ENCODE measurements around the gene RALY.
A peak's percentile ranks its signal among the peaks of the same experiment; 100 is the strongest.

RALY gene

DNA sequence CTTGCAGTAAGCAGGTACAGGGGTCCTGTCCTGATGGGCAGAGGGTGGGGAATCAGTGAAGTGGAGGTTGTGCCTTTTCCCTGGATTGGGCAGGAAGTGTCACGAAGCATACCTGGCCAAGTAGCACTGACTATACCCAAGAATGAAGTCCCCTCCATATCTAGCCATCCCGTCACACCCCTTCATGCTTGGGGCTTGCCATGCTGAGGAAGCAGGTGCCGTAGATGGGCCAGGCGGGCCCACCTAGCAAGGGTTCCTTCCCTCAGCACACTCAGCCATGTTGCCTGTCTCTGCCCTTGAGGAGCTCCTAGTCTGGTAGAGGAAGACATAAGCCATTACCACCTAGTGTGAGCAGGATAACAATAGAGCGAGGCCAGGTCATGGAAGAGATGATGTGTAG is 84.8 kb downstream of the RALY start:
- no peak for TF ChIP-seq POLR2A (IDR thresholded peaks at IDR 0.05; ENCODE audit: low read depth, low read length)
- DNase-seq (ENCODE audit: insufficient read length, low spot score) (no peak), FAIRE-seq (no peak)

GRCh38 chr20:34079818-34080217 is 86.1 kb downstream of the RALY start:
- DNase-seq (ENCODE audit: insufficient read length, low spot score) (no peak), FAIRE-seq (no peak)
- TF ChIP-seq POLR2A (IDR thresholded peaks at IDR 0.05; ENCODE audit: low read depth, low read length) = no peak

DNA sequence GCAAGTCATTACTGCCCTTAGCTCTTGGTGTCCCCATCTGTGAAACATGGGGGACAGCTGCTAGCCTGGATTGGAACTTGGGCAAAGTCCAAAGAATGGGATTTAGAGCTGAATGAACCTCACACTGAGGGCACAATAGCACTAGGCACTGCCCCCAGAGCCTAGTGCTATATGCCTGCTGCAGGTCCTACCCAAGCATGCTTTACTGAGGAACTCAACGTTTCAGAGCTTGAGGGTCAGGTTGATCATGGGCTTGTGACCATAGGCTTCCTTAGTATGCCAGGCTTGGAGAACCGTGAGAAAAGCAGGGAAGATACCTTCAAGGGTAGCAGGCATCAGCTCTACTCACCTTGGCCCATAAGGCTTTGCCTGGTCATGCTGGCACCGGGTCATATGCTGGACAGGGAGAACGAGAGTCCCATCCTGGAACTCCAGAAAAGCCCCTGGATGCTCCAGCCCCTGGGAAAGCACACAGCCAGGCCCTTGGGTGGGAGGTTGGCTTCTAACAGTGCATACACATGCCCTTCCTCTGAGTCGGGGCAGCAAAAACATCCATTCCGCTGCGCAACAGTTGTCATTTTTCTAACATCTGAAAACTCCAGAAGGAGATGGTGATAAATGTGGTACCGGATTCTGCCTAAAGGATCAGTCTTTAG is 88.6 kb downstream of the RALY start:
- DNase-seq (ENCODE audit: insufficient read length, low spot score) (no peak), FAIRE-seq (no peak)
- no peak for TF ChIP-seq POLR2A (IDR thresholded peaks at IDR 0.05; ENCODE audit: low read depth, low read length)

DNA sequence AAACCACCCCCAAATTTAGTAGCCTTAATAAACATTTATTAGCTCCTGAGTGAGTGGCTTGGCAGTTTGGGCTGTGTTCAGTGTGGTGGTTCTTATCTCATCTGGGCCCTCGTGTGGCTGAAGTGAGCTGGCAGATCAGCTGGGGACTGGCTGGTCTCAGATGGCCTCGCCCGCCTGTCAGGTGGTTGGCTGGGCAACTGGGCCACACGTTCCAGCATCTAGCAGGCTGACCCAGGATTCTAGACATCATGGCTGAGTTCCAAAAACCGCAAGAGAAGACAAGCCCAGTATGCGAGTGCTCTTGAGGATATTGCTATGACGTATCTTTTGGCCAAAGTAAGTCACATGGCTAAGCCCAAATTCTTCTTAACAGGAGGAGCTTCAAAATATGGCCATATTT is 89.4 kb downstream of the RALY start:
- DNase-seq (ENCODE audit: insufficient read length, low spot score) = peak; percentile 98

GRCh38 chr20:34083781-34084180 is 90.1 kb downstream of the RALY start:
- DNase-seq (ENCODE audit: insufficient read length, low spot score) (no peak), FAIRE-seq (no peak)
- no peak for TF ChIP-seq POLR2A (IDR thresholded peaks at IDR 0.05; ENCODE audit: low read depth, low read length)

More for the DNA sequence above, 89.4 kb downstream of the RALY start:
- TF ChIP-seq POLR2A (IDR thresholded peaks at IDR 0.05; ENCODE audit: low read depth, low read length) = no peak
- FAIRE-seq = peak; percentile 52

- no peak for TF ChIP-seq POLR2A (IDR thresholded peaks at IDR 0.05; ENCODE audit: low read depth, low read length)
- no peak for DNase-seq (ENCODE audit: insufficient read length, low spot score)
- FAIRE-seq = no peak
Observed at GRCh38 chr20:34084227-34084923, 90.7 kb downstream of the RALY start.

- DNase-seq (ENCODE audit: insufficient read length, low spot score) (no peak), FAIRE-seq (no peak)
- no peak for TF ChIP-seq POLR2A (IDR thresholded peaks at IDR 0.05; ENCODE audit: low read depth, low read length)
Observed at GRCh38 chr20:34085544-34086040, 91.9 kb downstream of the RALY start.

DNA sequence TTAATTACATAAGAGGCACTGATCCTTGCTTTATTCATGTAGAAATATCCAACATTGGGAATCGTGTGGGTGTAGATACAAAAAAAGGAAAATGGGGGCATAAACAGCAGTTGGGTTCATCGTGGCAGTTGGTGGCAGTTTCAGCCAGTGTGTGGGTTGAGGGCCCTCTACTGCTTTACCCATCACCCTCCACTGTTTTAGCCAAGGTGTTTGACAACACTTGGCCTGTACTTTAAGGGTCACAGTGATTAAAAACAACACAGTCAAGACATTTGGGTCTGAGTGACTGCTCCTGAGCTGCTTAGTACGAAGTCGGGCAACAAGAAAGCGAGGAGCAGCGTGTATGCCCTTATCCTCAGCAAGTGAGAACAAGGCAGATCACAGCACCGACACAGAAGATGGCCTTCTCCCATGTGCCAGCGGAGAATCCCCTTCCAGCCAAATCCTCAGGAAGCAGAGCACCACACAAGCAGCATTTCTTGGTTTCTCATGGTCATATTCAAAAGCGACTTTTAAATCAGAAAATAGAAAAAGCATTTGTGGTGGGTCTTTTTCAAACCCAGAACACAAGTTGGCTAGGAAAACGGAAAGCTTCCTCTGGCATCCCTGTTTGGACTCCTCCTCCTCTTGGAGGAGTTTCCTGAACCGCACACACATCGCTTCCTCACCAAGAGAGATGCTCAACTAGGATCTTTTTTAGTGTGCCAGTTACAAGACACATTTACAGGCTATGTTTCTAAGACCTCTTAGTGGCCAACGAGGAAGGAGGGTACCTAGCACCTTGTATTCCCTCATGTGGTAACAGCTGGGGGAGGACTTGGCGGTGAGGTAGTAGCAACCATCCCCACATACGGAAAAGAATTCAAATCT is 94.8 kb downstream of the RALY start:
- FAIRE-seq (no peak), DNase-seq (ENCODE audit: insufficient read length, low spot score) (no peak)
- TF ChIP-seq POLR2A (IDR thresholded peaks at IDR 0.05; ENCODE audit: low read depth, low read length) = no peak

- no peak for DNase-seq (ENCODE audit: insufficient read length, low spot score)
- FAIRE-seq = no peak
- no peak for TF ChIP-seq POLR2A (IDR thresholded peaks at IDR 0.05; ENCODE audit: low read depth, low read length)
Observed at GRCh38 chr20:34089175-34089479, 95.4 kb downstream of the RALY start.

- no peak for DNase-seq (ENCODE audit: insufficient read length, low spot score)
- no peak for TF ChIP-seq POLR2A (IDR thresholded peaks at IDR 0.05; ENCODE audit: low read depth, low read length)
- FAIRE-seq = no peak
Observed at GRCh38 chr20:34089655-34090345, 96.1 kb downstream of the RALY start.

DNA sequence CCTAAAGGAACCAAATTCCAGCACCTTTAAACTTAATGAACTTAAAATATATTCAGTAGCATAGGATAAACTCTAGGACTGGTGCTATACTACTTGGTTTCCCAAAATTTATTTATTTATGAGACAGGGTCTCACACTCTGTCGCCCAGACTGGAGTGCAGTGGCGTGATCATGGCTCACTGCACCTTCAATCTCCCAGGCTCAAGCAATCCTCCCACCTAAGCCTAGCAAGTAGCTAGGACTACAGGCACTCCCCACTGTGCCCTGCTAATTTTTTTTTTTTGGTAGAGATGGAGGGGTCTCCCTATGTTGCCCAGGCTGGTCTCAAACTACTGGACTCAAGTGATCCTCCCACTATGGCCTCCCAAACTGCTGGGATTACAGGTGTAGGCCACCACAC is 96.9 kb downstream of the RALY start:
- no peak for FAIRE-seq
- DNase-seq (ENCODE audit: insufficient read length, low spot score) = no peak
- no peak for TF ChIP-seq POLR2A (IDR thresholded peaks at IDR 0.05; ENCODE audit: low read depth, low read length)

GRCh38 chr20:34091637-34092200 is 98.0 kb downstream of the RALY start:
- FAIRE-seq = no peak
- no peak for TF ChIP-seq POLR2A (IDR thresholded peaks at IDR 0.05; ENCODE audit: low read depth, low read length)
- DNase-seq (ENCODE audit: insufficient read length, low spot score) = no peak

DNA sequence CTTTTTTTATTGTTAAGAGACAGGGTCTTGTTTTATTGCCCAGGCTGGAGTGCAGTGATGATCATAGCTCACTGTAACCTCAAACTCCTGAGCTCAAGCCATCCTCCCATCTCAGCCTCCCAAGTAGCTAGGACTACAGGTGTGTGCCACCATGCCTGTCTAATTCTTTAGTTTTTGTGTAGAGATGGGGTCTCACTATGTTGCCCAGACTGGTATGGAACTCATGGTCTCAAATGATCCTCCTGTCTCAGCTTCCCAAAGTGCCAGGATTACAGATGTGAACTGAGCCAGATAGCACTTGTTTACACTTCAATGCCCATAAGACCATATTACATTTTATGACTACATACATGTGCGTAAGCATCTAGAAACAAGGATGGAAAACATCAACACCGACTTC is 100.2 kb downstream of the RALY start:
- FAIRE-seq (no peak), DNase-seq (ENCODE audit: insufficient read length, low spot score) (no peak)
- no peak for TF ChIP-seq POLR2A (IDR thresholded peaks at IDR 0.05; ENCODE audit: low read depth, low read length)
